OCI-LY3 (cell line): Measurements from ENCODE around the gene MKNK2.
"Not testable (repeated sequence)": the region's sequence is repeated elsewhere in the genome, so short reads cannot be mapped to it uniquely, and the experiment has no call there.

Source experiments
- CTCF ChIP-seq: fragments of 200-600, 300-600 bp; sonication (generic); IDR thresholded peaks from 2 replicates; pipeline ENCODE4 v1.5.1; 2014; ENCODE audit warnings: antibody characterized with exemption, low read length, low read depth
- EZH2phosphoT487 ChIP-seq: fragments of 200-600 bp; shearing (Covaris generic); IDR thresholded peaks from 2 replicates; pipeline ENCODE4 v1.6.1; 2018; ENCODE audit warnings: antibody characterized with exemption, mixed run types, low read depth

GRCh38 chr19:2091926-2092525 lies 41.0 kb upstream of the MKNK2 start:
- TF ChIP-seq CTCF, EZH2phosphoT487: not testable (repeated sequence)
